ENCODE results near the gene NFKBIE.

Gene NFKBIE

DNA sequence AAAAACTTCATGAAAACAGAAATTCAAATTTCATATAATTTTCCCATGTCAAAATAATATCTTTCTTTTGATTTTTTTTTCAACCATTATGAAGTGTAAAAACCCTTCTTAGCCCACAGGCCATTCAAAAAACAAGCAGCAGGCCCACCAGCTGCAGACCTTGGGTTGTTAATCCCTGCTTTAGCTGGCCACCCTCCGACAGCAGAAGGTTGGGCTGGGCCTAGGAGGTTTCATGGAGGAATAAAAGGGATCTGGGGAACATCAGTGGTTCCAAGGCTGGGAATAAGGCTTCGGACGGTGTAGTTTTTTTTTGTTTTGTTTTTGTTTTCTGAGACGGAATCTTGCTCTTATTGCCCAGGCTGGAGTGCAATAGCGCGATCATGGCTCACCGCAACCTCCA is 22.0 kb downstream of the NFKBIE start:
- TF ChIP-seq CTCF (IDR thresholded peaks at IDR 0.05; ENCODE audit: low read depth, low read length) (no peak), EZH2phosphoT487 (IDR thresholded peaks at IDR 0.05; ENCODE audit: low read depth) (no peak)
- no peak overlapping the region for H2AFZ ChIP-seq (ENCODE audit: low read depth, low read length)
- no peaks in the 10 kb centered on the region for H3K27me3 ChIP-seq (ENCODE audit: low read depth, low read length)
- no peak overlapping the region for H3K27ac ChIP-seq (ENCODE audit: low read length)
- H4K20me1 ChIP-seq (ENCODE audit: insufficient read depth, low read length): peaks cover 14% of the 10 kb centered on the region
- H3K4me2 ChIP-seq (ENCODE audit: low read length): no peak overlapping the region
- H3K9ac ChIP-seq (ENCODE audit: low read length): no peak overlapping the region
- peaks cover 26% of the 10 kb centered on the region for H3K79me2 ChIP-seq (ENCODE audit: low read length)
- no peak overlapping the region for H3K4me3 ChIP-seq (ENCODE audit: low read length)
- peaks cover 15% of the 10 kb centered on the region for H3K4me1 ChIP-seq (ENCODE audit: low read length)
- no peaks in the 10 kb centered on the region for H3K9me3 ChIP-seq (ENCODE audit: insufficient read depth, low read length)
- peaks cover 13% of the 10 kb centered on the region for H3K36me3 ChIP-seq (replicated peaks; ENCODE audit: low read depth, low read length)

GRCh38 chr6:44238687-44239350 is 26.5 kb downstream of the NFKBIE start:
- Histone ChIP-seq H2AFZ (ENCODE audit: low read depth, low read length) (no peak overlapping the region), H3K27ac (ENCODE audit: low read length) (no peak overlapping the region), H3K4me2 (ENCODE audit: low read length) (0 out of 2 replicates have a peak overlapping the region, but pooled peaks have one; percentile 87), H3K9ac (ENCODE audit: low read length) (0 out of 2 replicates have a peak overlapping the region, but pooled peaks have one; percentile 71), H4K20me1 (ENCODE audit: insufficient read depth, low read length) (peaks cover 3% of the 10 kb centered on the region; the same call in 1 of the 2 replicates), H3K4me1 (ENCODE audit: low read length) (peaks cover 17% of the 10 kb centered on the region), H3K36me3 (replicated peaks; ENCODE audit: low read depth, low read length) (peaks cover 12% of the 10 kb centered on the region), H3K4me3 (ENCODE audit: low read length) (no peak overlapping the region; the same call in 1 of the 2 replicates), H3K79me2 (ENCODE audit: low read length) (no peaks in the 10 kb centered on the region), H3K27me3 (ENCODE audit: low read depth, low read length) (no peaks in the 10 kb centered on the region), H3K9me3 (ENCODE audit: insufficient read depth, low read length) (no peaks in the 10 kb centered on the region)
- TF ChIP-seq EZH2phosphoT487 (IDR thresholded peaks at IDR 0.05; ENCODE audit: low read depth) (no peak), CTCF (IDR thresholded peaks at IDR 0.05; ENCODE audit: low read depth, low read length) (no peak)

DNA sequence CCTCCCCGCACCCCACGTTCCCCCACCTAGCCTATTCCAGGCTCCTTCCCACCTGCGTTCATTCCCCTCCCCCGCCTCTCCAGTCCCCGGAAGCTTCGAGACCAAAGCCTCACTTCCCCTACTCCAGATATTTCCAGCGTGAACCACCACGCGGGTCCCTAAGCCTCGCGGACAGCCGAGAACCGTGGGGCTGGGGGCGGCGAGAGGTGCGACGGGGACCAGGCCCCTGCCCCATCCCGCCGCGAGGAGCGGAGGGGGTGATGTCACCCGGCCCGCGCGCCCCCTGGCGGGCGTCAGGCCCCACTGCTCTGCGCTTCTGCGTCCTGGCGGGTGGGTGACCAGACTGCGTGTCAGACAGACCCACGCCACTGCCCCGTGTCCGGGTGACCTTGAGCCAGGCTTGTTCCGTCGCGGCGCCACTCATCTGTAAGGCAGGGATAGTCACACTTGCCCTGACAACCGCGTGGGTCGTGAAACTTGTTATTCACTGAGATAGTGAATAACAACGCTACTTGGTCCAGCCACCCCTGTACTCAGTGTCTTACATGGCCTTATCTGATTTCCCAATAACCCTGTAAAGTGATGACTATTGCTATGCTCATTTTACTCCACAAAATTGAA is 27.4 kb downstream of the NFKBIE start:
- TF ChIP-seq CTCF (IDR thresholded peaks at IDR 0.05; ENCODE audit: low read depth, low read length) (peak; percentile 99), EZH2phosphoT487 (IDR thresholded peaks at IDR 0.05; ENCODE audit: low read depth) (no peak)
- Histone ChIP-seq H3K79me2 (ENCODE audit: low read length) (no peaks in the 10 kb centered on the region), H3K27ac (ENCODE audit: low read length) (peak overlapping the region; percentile 43), H3K4me2 (ENCODE audit: low read length) (peak overlapping the region; percentile 87), H3K36me3 (replicated peaks; ENCODE audit: low read depth, low read length) (peaks cover 20% of the 10 kb centered on the region), H4K20me1 (ENCODE audit: insufficient read depth, low read length) (peaks cover 5% of the 10 kb centered on the region; the same call in 1 of the 2 replicates), H3K9me3 (ENCODE audit: insufficient read depth, low read length) (no peaks in the 10 kb centered on the region), H2AFZ (ENCODE audit: low read depth, low read length) (peak overlapping the region; percentile 77), H3K4me3 (ENCODE audit: low read length) (peak overlapping the region; percentile 82), H3K9ac (ENCODE audit: low read length) (peak overlapping the region; percentile 71), H3K4me1 (ENCODE audit: low read length) (peaks cover 17% of the 10 kb centered on the region), H3K27me3 (ENCODE audit: low read depth, low read length) (no peaks in the 10 kb centered on the region)

DNA sequence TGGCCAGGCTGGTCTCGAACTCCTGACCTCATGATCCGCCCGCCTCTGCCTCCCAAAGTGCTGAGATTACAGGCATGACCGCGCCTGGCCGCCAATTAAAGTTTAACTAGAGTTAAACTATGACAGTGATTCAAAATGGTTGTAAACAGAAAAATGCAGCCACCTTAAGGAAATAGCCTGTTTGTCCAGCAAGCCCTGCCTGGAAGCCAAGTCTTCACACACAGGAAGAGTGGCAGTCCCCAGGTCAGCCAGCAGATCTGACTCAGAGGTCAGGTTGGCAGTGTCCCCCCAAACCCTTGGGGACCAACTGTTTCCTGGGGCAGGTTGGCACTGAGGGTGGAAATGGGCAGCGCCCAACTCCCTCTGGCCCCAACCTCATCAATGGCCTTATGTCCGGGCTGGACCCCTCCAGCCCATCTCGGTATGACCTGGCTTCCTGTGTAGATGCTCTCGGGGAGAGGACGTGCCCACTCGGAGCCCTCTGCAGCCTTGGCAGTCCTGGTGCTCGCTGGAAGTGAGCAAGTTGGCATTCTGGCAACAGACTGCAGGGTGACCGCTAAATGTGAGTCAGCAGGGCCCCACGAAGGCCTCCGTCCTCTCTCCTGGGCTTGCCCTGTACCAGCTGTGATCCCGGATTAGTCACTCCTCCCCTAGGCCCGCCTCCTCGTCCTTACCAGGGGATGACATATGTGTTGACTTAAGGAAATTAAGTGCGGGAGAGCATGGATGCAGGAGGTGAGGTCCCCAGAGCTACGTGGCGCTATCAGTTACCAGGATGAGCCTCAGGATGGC is 28.1 kb downstream of the NFKBIE start:
- Histone ChIP-seq H3K79me2 (ENCODE audit: low read length) (no peaks in the 10 kb centered on the region), H3K4me3 (ENCODE audit: low read length) (peak overlapping the region; percentile 82), H3K27ac (ENCODE audit: low read length) (peak overlapping the region; percentile 43), H3K4me1 (ENCODE audit: low read length) (peaks cover 17% of the 10 kb centered on the region), H2AFZ (ENCODE audit: low read depth, low read length) (peak overlapping the region; percentile 77), H3K9ac (ENCODE audit: low read length) (peak overlapping the region; percentile 71), H3K4me2 (ENCODE audit: low read length) (peak overlapping the region; percentile 87), H4K20me1 (ENCODE audit: insufficient read depth, low read length) (peaks cover 5% of the 10 kb centered on the region; the same call in 1 of the 2 replicates), H3K36me3 (replicated peaks; ENCODE audit: low read depth, low read length) (peaks cover 27% of the 10 kb centered on the region), H3K27me3 (ENCODE audit: low read depth, low read length) (no peaks in the 10 kb centered on the region), H3K9me3 (ENCODE audit: insufficient read depth, low read length) (no peaks in the 10 kb centered on the region)
- TF ChIP-seq EZH2phosphoT487 (IDR thresholded peaks at IDR 0.05; ENCODE audit: low read depth) (no peak), CTCF (IDR thresholded peaks at IDR 0.05; ENCODE audit: low read depth, low read length) (no peak)
